GM21367 (cell line): ENCODE data around the gene CEP170B.

Source experiments
- ATAC-seq: cut with Tn5 transposase; IDR thresholded peaks from one replicate; pipeline ENCODE4 v1.9.1; 2021; ENCODE audit not compliant: unreplicated experiment

CEP170B gene

GRCh38 chr14:104929268-104930230 is 64.5 kb downstream of the CEP170B start:
- no peak for ATAC-seq

GRCh38 chr14:104930526-104931303 is 65.6 kb downstream of the CEP170B start:
- no peak for ATAC-seq

GRCh38 chr14:104931304-104931770 is 66.3 kb downstream of the CEP170B start:
- ATAC-seq, result no peak

GRCh38 chr14:104931771-104932675 is 67.0 kb downstream of the CEP170B start:
- no peak for ATAC-seq

GRCh38 chr14:104932676-104933631 is 67.9 kb downstream of the CEP170B start:
- peak; percentile 63 for ATAC-seq

GRCh38 chr14:104933746-104934733 is 69.0 kb downstream of the CEP170B start:
- ATAC-seq, result no peak

- ATAC-seq, result no peak
Measured at GRCh38 chr14:104935026-104935650, 70.1 kb downstream of the CEP170B start.

GRCh38 chr14:104935955-104936354 is 70.9 kb downstream of the CEP170B start:
- no peak for ATAC-seq

GRCh38 chr14:104936361-104937155 is 71.5 kb downstream of the CEP170B start:
- ATAC-seq, result no peak

- no peak for ATAC-seq
Measured at GRCh38 chr14:104937161-104937560, 72.1 kb downstream of the CEP170B start.

- no peak for ATAC-seq
Measured at GRCh38 chr14:104937694-104938365, 72.8 kb downstream of the CEP170B start.

- no peak for ATAC-seq
Measured at GRCh38 chr14:104938436-104938835, 73.4 kb downstream of the CEP170B start.

- ATAC-seq, result no peak
Measured at GRCh38 chr14:104938960-104939359, 73.9 kb downstream of the CEP170B start.

- no peak for ATAC-seq
Measured at GRCh38 chr14:104939666-104940410, 74.8 kb downstream of the CEP170B start.

GRCh38 chr14:104940526-104941150 is 75.6 kb downstream of the CEP170B start:
- no peak for ATAC-seq
